Lung (tissue), 12 donors: ENCODE data around the gene UNC5A. TPM values are rescaled to one million over a fixed set of nuclear protein-coding genes. Genes with fewer than 3 reads are reported as not detected.

Source experiments
- ATAC-seq: fragments of 200-7000 bp; cut with Tn5 transposase; one replicate; pipeline ENCODE4 v1.9.1; 2020; ENCODE audit warnings: moderate number of reproducible peaks; ENCODE audit not compliant: insufficient read depth, low FRiP score
- DNase-seq, 3 donors: peaks; one replicate each; pipeline ENCODE4 v3.0.0-alpha.2; 2013 to 2017
- H3K27ac ChIP-seq, 2 donors: one replicate each; pipeline ENCODE4 v1.5.1; 2013; ENCODE audit warnings: mild to moderate bottlenecking in 2 of 2, moderate library complexity in 2 of 2, control low read depth in 1 of 2, inconsistent platforms in 1 of 2, low read depth in 1 of 2, low read length in 1 of 2
- H3K27me3 ChIP-seq, 3 donors: one replicate each; pipeline ENCODE4 v1.5.1; 2013; ENCODE audit warnings: low read length in 2 of 3; ENCODE audit not compliant: control insufficient read depth in 3 of 3, insufficient read depth in 3 of 3
- H3K36me3 ChIP-seq, 4 donors: one replicate each; pipeline ENCODE4 v1.5.1; 2013; ENCODE audit warnings: low read length in 4 of 4, mild to moderate bottlenecking in 1 of 4, moderate library complexity in 1 of 4; ENCODE audit not compliant: control insufficient read depth in 4 of 4, insufficient read depth in 4 of 4
- H3K4me1 ChIP-seq, 5 donors: one replicate each; pipeline ENCODE4 v1.5.1; 2013; ENCODE audit warnings: low read length in 5 of 5, mild to moderate bottlenecking in 2 of 5, moderate library complexity in 1 of 5; ENCODE audit not compliant: control insufficient read depth in 5 of 5, insufficient read depth in 5 of 5
- H3K4me3 ChIP-seq: one replicate; pipeline ENCODE4 v1.5.1; 2013; ENCODE audit warnings: mild to moderate bottlenecking, control low read depth, moderate library complexity
- H3K9ac ChIP-seq, 2 donors: one replicate each; pipeline ENCODE4 v1.5.1; 2013; ENCODE audit warnings: low read length in 2 of 2, control low read depth in 1 of 2; ENCODE audit not compliant: insufficient read depth in 1 of 2
- H3K9me3 ChIP-seq, 4 donors: one replicate each; pipeline ENCODE4 v1.5.1; 2013; ENCODE audit warnings: low read length in 3 of 4, mild to moderate bottlenecking in 1 of 4, moderate library complexity in 1 of 4; ENCODE audit not compliant: control insufficient read depth in 4 of 4, insufficient read depth in 3 of 4
- CTCF ChIP-seq: IDR thresholded peaks from 2 replicates; pipeline ENCODE4 v1.5.1; 2012; ENCODE audit warnings: mild to moderate bottlenecking; ENCODE audit errors: control extremely low read depth, extremely low read depth
- WGBS, 2 donors: extraction: QIAGEN DNeasy Blood & Tissue Kit; methylation state at CpG; one replicate each; pipeline ENCODE4 v1.1.7; 2013; 5-methylcytosine and 5-hydroxymethylcytosine counted together
- polyA plus RNA-seq, 2 donors: library from polyadenylated mRNA; stranded (reverse); fragments of 200-250 nt; gene quantifications; one replicate each; pipeline ENCODE4 v1.2.1, GENCODE V29; 2013
- total RNA-seq, 2 donors: library from RNA; depleted of rRNA in 1 of 2; stranded (reverse); fragments of >200 nt in 1 of 2; gene quantifications; one replicate each; pipeline ENCODE4 v1.2.1, GENCODE V29; 2014 to 2021
- donor health status: control.
- donor health status: control.
- donor health status: Bipolar disorder and iron deficiency.
- donor health status: healthy.
- donor health status: DM: yes; HTN: yes; CAD: no.

The UNC5A gene
- total and polyA plus RNA-seq, 4 donors = 0.08 to 0.40 (median 0.13) TPM

- no peak overlapping the region for H3K27ac ChIP-seq
- 86 to 94% methylated on average over 6 of the region's 6 CpGs for WGBS, 2 donors
Measured at GRCh38 chr5:176894298-176894697, 83.9 kb downstream of the UNC5A start.

GRCh38 chr5:176895831-176896230 lies 85.5 kb downstream of the UNC5A start:
- H3K27me3 ChIP-seq = peaks cover 0 to 3% (median 0%) of the 10 kb centered on the region in 3 donors
- ATAC-seq (no peak), DNase-seq (no peak)
- H3K9ac ChIP-seq = no peak overlapping the region
- peaks cover 0 to 17% (median 0%) of the 10 kb centered on the region in 5 donors for H3K4me1 ChIP-seq
- 49 to 79% methylated on average over 4 of the region's 4 CpGs for WGBS, 2 donors
- TF ChIP-seq CTCF = no peak
- no peaks in the 10 kb centered on the region for H3K9me3 ChIP-seq
- no peaks in the 10 kb centered on the region for H3K36me3 ChIP-seq
- H3K27ac ChIP-seq = peak overlapping the region in 1 of 2 donors; percentile 18
- no peak overlapping the region for H3K4me3 ChIP-seq

More at GRCh38 chr5:176894298-176894697, 83.9 kb downstream of the UNC5A start:
- ATAC-seq (no peak), DNase-seq (no peak)
- TF ChIP-seq CTCF = no peak
- H3K27me3 ChIP-seq = peaks cover 0 to 3% (median 0%) of the 10 kb centered on the region in 3 donors
- H3K9me3 ChIP-seq = no peaks in the 10 kb centered on the region
- H3K4me3 ChIP-seq = no peak overlapping the region
- H3K9ac ChIP-seq = no peak overlapping the region
- H3K4me1 ChIP-seq = peaks cover 0 to 12% (median 0%) of the 10 kb centered on the region in 5 donors
- H3K36me3 ChIP-seq = no peaks in the 10 kb centered on the region

- H3K27ac ChIP-seq = no peak overlapping the region
- H3K9ac ChIP-seq = no peak overlapping the region
- no peaks in the 10 kb centered on the region for H3K9me3 ChIP-seq
- no peaks in the 10 kb centered on the region for H3K36me3 ChIP-seq
- 63 to 67% methylated on average over 3 of the region's 3 CpGs for WGBS, 2 donors
- no peak for DNase-seq
- H3K4me1 ChIP-seq = peaks cover 0 to 15% (median 0%) of the 10 kb centered on the region in 5 donors
- no peak for ATAC-seq
- H3K4me3 ChIP-seq = no peak overlapping the region
- TF ChIP-seq CTCF = no peak
- H3K27me3 ChIP-seq = peaks cover 0 to 3% (median 0%) of the 10 kb centered on the region in 3 donors
Measured at GRCh38 chr5:176897263-176897662, 86.9 kb downstream of the UNC5A start.
